HEK293 (cell line): ENCODE data around the gene MPG.

Source experiments
- CTCF ChIA-PET: fragments of 350-600 bp; formaldehyde crosslinking; extraction: SDS; loops from one replicate; lab custom pipeline; 2021; ENCODE audit warnings: antibody characterized with exemption; lab: Yijun Ruan, JAX
- POLR2A ChIA-PET: fragments of 300-600 bp; formaldehyde crosslinking; extraction: SDS; loops from one replicate; lab custom pipeline; 2020; ENCODE audit warnings: antibody characterized with exemption, inconsistent platforms; lab: Yijun Ruan, JAX
- H3K27ac ChIP-seq: fragments of 200-500 bp; sonication (Bioruptor generic); 2 replicates; pipeline ENCODE4 v1.5.1; 2014; ENCODE audit warnings: low read depth, low read length, control low read depth, inconsistent platforms; ENCODE audit errors: extremely low read depth
- H3K36me3 ChIP-seq, 2 experiments: fragments of 200-500 bp in 1 of 2; sonication (Bioruptor generic) in 1 of 2; 1 replicate in 1 of 2; 2 replicates in 1 of 2; pipeline ENCODE4 v1.5.1; 2014 to 2017; ENCODE audit warnings: inconsistent platforms in 2 of 2, low read length in 2 of 2; ENCODE audit not compliant: control insufficient read depth in 2 of 2, insufficient read depth in 1 of 2
- H3K4me1 ChIP-seq: fragments of 200-500 bp; sonication (Bioruptor generic); 2 replicates; pipeline ENCODE4 v1.5.1; 2014; ENCODE audit warnings: mild to moderate bottlenecking, low read length, inconsistent platforms; ENCODE audit not compliant: control insufficient read depth, insufficient read depth
- H3K4me3 ChIP-seq: 2 replicates; pipeline ENCODE4 v1.5.1; 2011; ENCODE audit warnings: low read depth, mild to moderate bottlenecking, control low read depth, low read length, moderate library complexity
- H3K9me3 ChIP-seq: fragments of 200-500 bp; sonication (Bioruptor generic); 2 replicates; pipeline ENCODE4 v1.5.1; 2014; ENCODE audit warnings: low read depth, low read length, inconsistent platforms; ENCODE audit not compliant: control insufficient read depth, insufficient read depth
- EGR2 ChIP-seq: fragments of 450-650 bp; formaldehyde crosslinking; IDR thresholded peaks from 2 replicates; pipeline ENCODE4 v1.5.1; 2016; ENCODE audit warnings: low read depth, missing biosample characterization, missing genetic modification characterization
- GLIS1 ChIP-seq: fragments of 450-650 bp; formaldehyde crosslinking; IDR thresholded peaks from 2 replicates; pipeline ENCODE4 v1.5.1; 2016; ENCODE audit warnings: missing biosample characterization, missing genetic modification characterization
- KLF1 ChIP-seq: fragments of 450-650 bp; formaldehyde crosslinking; IDR thresholded peaks from 2 replicates; pipeline ENCODE4 v1.5.1; 2016; ENCODE audit warnings: missing biosample characterization, missing genetic modification characterization
- PRDM1 ChIP-seq: fragments of 450-650 bp; formaldehyde crosslinking; IDR thresholded peaks from 2 replicates; pipeline ENCODE4; 2016; ENCODE audit warnings: missing biosample characterization, missing genetic modification characterization
- REST ChIP-seq: fragments of 450-650 bp; formaldehyde crosslinking; IDR thresholded peaks from 2 replicates; pipeline ENCODE4 v1.5.1; 2016; ENCODE audit warnings: missing biosample characterization, missing genetic modification characterization
- TCF7L2 ChIP-seq: IDR thresholded peaks from 2 replicates; pipeline ENCODE4 v1.6.1; 2011; ENCODE audit warnings: low read depth, mild to moderate bottlenecking, inconsistent platforms, low read length, moderate library complexity, borderline replicate concordance
- ZBTB1 ChIP-seq: fragments of 450-650 bp; formaldehyde crosslinking; IDR thresholded peaks from 2 replicates; pipeline ENCODE4 v1.5.1; 2016; ENCODE audit warnings: missing biosample characterization, missing genetic modification characterization
- ZBTB20 ChIP-seq: fragments of 450-650 bp; formaldehyde crosslinking; IDR thresholded peaks from 2 replicates; pipeline ENCODE4 v1.5.1; 2016; ENCODE audit warnings: missing biosample characterization, missing genetic modification characterization
- ZBTB26 ChIP-seq: fragments of 450-650 bp; formaldehyde crosslinking; optimal IDR thresholded peaks from 2 replicates; pipeline ENCODE3; 2016; ENCODE audit warnings: missing biosample characterization, mild to moderate bottlenecking, missing genetic modification characterization
- ZNF16 ChIP-seq: fragments of 450-650 bp; formaldehyde crosslinking; IDR thresholded peaks from 2 replicates; pipeline ENCODE4 v1.5.1; 2016; ENCODE audit warnings: low read depth, missing biosample characterization, missing genetic modification characterization
- ZNF239 ChIP-seq: fragments of 450-650 bp; formaldehyde crosslinking; IDR thresholded peaks from 2 replicates; pipeline ENCODE4 v1.5.1; 2016; ENCODE audit warnings: missing biosample characterization, missing genetic modification characterization
- ZNF302 ChIP-seq: fragments of 450-650 bp; formaldehyde crosslinking; IDR thresholded peaks from 2 replicates; pipeline ENCODE4 v1.5.1; 2016; ENCODE audit warnings: missing biosample characterization, missing genetic modification characterization, low read depth
- ZNF311 ChIP-seq: fragments of 450-650 bp; formaldehyde crosslinking; IDR thresholded peaks from 2 replicates; pipeline ENCODE4 v1.5.1; 2017; ENCODE audit warnings: missing biosample characterization, missing genetic modification characterization, borderline replicate concordance
- ZNF37A ChIP-seq: fragments of 450-650 bp; IDR thresholded peaks from 2 replicates; pipeline ENCODE4 v1.5.1; 2018; ENCODE audit warnings: missing biosample characterization, missing genetic modification characterization
- ZNF391 ChIP-seq: fragments of 450-650 bp; formaldehyde crosslinking; IDR thresholded peaks from 2 replicates; pipeline ENCODE4 v1.5.1; 2016; ENCODE audit warnings: low read depth, missing biosample characterization, missing genetic modification characterization, borderline replicate concordance
- ZNF398 ChIP-seq: fragments of 450-650 bp; formaldehyde crosslinking; IDR thresholded peaks from 2 replicates; pipeline ENCODE4 v1.5.1; 2017; ENCODE audit warnings: missing biosample characterization, missing genetic modification characterization
- ZNF521 ChIP-seq: fragments of 450-650 bp; formaldehyde crosslinking; IDR thresholded peaks from 2 replicates; pipeline ENCODE4 v1.5.1; 2017; ENCODE audit warnings: missing biosample characterization, mild to moderate bottlenecking, missing genetic modification characterization
- ZNF610 ChIP-seq: fragments of 450-650 bp; formaldehyde crosslinking; IDR thresholded peaks from 2 replicates; pipeline ENCODE4 v1.5.1; 2016; ENCODE audit warnings: missing biosample characterization, missing genetic modification characterization, borderline replicate concordance
- ZNF645 ChIP-seq: fragments of 450-650 bp; formaldehyde crosslinking; IDR thresholded peaks from 2 replicates; pipeline ENCODE4; 2016; ENCODE audit warnings: missing biosample characterization, missing genetic modification characterization
- ZNF664 ChIP-seq: fragments of 450-650 bp; formaldehyde crosslinking; IDR thresholded peaks from 2 replicates; pipeline ENCODE4 v1.5.1; 2016; ENCODE audit warnings: missing biosample characterization, missing genetic modification characterization
- ZNF670 ChIP-seq: fragments of 450-650 bp; formaldehyde crosslinking; IDR thresholded peaks from 2 replicates; pipeline ENCODE4 v1.5.1; 2016; ENCODE audit warnings: missing biosample characterization, missing genetic modification characterization, low read depth
- ZNF76 ChIP-seq: fragments of 450-650 bp; formaldehyde crosslinking; IDR thresholded peaks from 2 replicates; pipeline ENCODE4; 2016; ENCODE audit warnings: low read depth, missing biosample characterization, missing genetic modification characterization, borderline replicate concordance
- ZNF776 ChIP-seq: fragments of 450-650 bp; formaldehyde crosslinking; IDR thresholded peaks from 2 replicates; pipeline ENCODE4 v1.5.0; 2017; ENCODE audit warnings: missing biosample characterization, missing genetic modification characterization, borderline replicate concordance
- ZNF785 ChIP-seq: fragments of 450-650 bp; formaldehyde crosslinking; IDR thresholded peaks from 2 replicates; pipeline ENCODE4 v1.5.1; 2016; ENCODE audit warnings: missing biosample characterization, missing genetic modification characterization
- TF ChIP-seq, protein P1 (sequence below): fragments of 450-650 bp; formaldehyde crosslinking; IDR thresholded peaks from 2 replicates; pipeline ENCODE4 v1.5.1; 2016; ENCODE audit warnings: missing biosample characterization, missing genetic modification characterization
- TF ChIP-seq, protein P2 (sequence below): fragments of 450-650 bp; formaldehyde crosslinking; IDR thresholded peaks from 2 replicates; pipeline ENCODE4 v1.5.0; 2017; ENCODE audit warnings: missing biosample characterization, missing genetic modification characterization, borderline replicate concordance

Gene MPG

DNA sequence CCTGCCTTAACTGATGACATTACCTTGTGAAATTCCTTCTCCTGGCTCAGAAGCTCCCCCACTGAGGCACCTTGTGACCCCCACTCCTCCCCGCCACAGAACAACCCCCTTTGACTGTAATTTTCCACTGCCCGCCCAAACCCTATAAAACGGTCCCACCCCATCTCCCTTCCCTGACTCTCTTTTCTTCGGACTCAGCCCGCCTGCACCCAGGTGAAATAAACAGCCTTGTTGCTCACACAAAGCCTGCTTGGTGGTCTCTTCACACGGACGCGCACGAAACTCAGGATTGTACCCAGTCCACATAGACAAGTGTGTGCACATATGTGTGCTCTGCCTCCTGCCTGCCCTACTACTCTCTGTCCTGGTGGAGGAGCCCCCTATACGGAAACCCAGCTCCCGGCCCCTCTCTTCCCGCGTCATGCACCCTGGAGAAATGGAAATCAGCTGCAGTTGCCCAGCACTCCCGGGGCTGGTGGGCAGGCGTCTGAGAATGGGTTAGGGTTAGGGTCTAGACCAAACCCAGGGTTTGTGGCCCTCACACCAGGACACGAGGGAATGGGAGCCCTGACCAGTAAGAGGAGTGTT, 3.2 kb upstream of the MPG start:
- Histone ChIP-seq H3K36me3 (peaks cover 0 to 6% of the 10 kb centered on the region in 2 experiments; a peak in 1 of 3 replicates), H3K9me3 (no peaks in the 10 kb centered on the region), H3K4me1 (peaks cover 18% of the 10 kb centered on the region), H3K27ac (no peak overlapping the region), H3K4me3 (no peak overlapping the region)
- POLR2A ChIA-PET = interaction anchor here (0.5 to 1.2 kb wide), 2 partner anchors 22 to 172 kb away, joined by 3 to 5 read pairs; partner anchors contain the start of genes POLR3K and SNRNP25
- CTCF ChIA-PET = interaction anchor here (1.2 to 2.7 kb wide), 5 partner anchors 9 to 25 kb away, joined by 4 to 25 read pairs (median 13); no protein-coding TSS in a partner anchor
- TF ChIP-seq PRDM1 (tag by site-specific recombination) (peak; percentile 17; the same call in 1 of the 2 replicates), ZBTB1 (tag by site-specific recombination) (no peak), KLF1 (peak; percentile 75), ZNF311 (tag by site-specific recombination) (no peak), ZNF664 (tag by site-specific recombination) (no peak), ZNF645 (tag by site-specific recombination) (no peak), ZNF398 (tag by site-specific recombination) (peak; percentile 85), ZBTB26 (tag by site-specific recombination) (no peak), TCF7L2 (no peak), ZNF391 (tag by site-specific recombination) (no peak), ZNF37A (tag by site-specific recombination) (no peak), ZNF785 (tag by site-specific recombination) (no peak), ZNF239 (tag by site-specific recombination) (no peak), ZNF776 (tag by site-specific recombination) (no peak), ZNF521 (tag by site-specific recombination) (no peak), ZNF16 (tag by site-specific recombination) (no peak), EGR2 (no peak), ZNF610 (no peak), GLIS1 (tag by site-specific recombination) (peak; percentile 76), REST (tag by site-specific recombination) (no peak), ZNF670 (tag by site-specific recombination) (no peak), ZNF302 (no peak), ZNF76 (tag by site-specific recombination) (no peak), ZBTB20 (tag by site-specific recombination) (peak; percentile 67)
- TF ChIP-seq, protein P1, sequence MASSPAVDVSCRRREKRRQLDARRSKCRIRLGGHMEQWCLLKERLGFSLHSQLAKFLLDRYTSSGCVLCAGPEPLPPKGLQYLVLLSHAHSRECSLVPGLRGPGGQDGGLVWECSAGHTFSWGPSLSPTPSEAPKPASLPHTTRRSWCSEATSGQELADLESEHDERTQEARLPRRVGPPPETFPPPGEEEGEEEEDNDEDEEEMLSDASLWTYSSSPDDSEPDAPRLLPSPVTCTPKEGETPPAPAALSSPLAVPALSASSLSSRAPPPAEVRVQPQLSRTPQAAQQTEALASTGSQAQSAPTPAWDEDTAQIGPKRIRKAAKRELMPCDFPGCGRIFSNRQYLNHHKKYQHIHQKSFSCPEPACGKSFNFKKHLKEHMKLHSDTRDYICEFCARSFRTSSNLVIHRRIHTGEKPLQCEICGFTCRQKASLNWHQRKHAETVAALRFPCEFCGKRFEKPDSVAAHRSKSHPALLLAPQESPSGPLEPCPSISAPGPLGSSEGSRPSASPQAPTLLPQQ (tag by site-specific recombination) = no peak
- TF ChIP-seq, protein P2, sequence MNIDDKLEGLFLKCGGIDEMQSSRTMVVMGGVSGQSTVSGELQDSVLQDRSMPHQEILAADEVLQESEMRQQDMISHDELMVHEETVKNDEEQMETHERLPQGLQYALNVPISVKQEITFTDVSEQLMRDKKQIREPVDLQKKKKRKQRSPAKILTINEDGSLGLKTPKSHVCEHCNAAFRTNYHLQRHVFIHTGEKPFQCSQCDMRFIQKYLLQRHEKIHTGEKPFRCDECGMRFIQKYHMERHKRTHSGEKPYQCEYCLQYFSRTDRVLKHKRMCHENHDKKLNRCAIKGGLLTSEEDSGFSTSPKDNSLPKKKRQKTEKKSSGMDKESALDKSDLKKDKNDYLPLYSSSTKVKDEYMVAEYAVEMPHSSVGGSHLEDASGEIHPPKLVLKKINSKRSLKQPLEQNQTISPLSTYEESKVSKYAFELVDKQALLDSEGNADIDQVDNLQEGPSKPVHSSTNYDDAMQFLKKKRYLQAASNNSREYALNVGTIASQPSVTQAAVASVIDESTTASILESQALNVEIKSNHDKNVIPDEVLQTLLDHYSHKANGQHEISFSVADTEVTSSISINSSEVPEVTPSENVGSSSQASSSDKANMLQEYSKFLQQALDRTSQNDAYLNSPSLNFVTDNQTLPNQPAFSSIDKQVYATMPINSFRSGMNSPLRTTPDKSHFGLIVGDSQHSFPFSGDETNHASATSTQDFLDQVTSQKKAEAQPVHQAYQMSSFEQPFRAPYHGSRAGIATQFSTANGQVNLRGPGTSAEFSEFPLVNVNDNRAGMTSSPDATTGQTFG (tag by site-specific recombination) = no peak
